Ectodermal cell (in vitro differentiated cells): ENCODE measurements around the gene UBA52.

Experiments used
- H3K27ac ChIP-seq: 2 replicates; pipeline ENCODE4 v1.7.0; 2013; ENCODE audit warnings: mild to moderate bottlenecking, low read depth, low read length; ENCODE audit not compliant: insufficient read depth, poor library complexity, severe bottlenecking
- H3K27me3 ChIP-seq: 2 replicates; pipeline ENCODE4 v1.7.0; 2013; ENCODE audit warnings: mild to moderate bottlenecking, low read length; ENCODE audit not compliant: insufficient read depth, control insufficient read depth, poor library complexity, severe bottlenecking
- H3K36me3 ChIP-seq: one replicate; pipeline ENCODE4 v1.7.0; 2013; ENCODE audit warnings: low read length; ENCODE audit not compliant: control insufficient read depth, insufficient read depth
- H3K4me1 ChIP-seq: one replicate; pipeline ENCODE4 v1.7.0; 2013; ENCODE audit warnings: low read length; ENCODE audit not compliant: control insufficient read depth, insufficient read depth
- H3K4me3 ChIP-seq: 2 replicates; pipeline ENCODE4 v1.7.0; 2013; ENCODE audit warnings: low read depth, low read length, control low read depth; ENCODE audit not compliant: insufficient read depth
- H3K9me3 ChIP-seq: 2 replicates; pipeline ENCODE4 v1.7.0; 2013; ENCODE audit warnings: mild to moderate bottlenecking, low read length, moderate library complexity; ENCODE audit not compliant: control insufficient read depth
- WGBS, 2 experiments: methylation state at CpG; one replicate each; pipeline ENCODE4 v1.1.7; 2013; ENCODE audit warnings: missing lambda C conversion rate in 2 of 2; 5-methylcytosine and 5-hydroxymethylcytosine counted together

Gene UBA52

GRCh38 chr19:18608102-18608804 lies 36.6 kb downstream of the UBA52 start:
- Histone ChIP-seq H3K4me3 (no peak overlapping the region), H3K27me3 (peaks cover 98% of the 10 kb centered on the region), H3K4me1 (peaks cover 35% of the 10 kb centered on the region), H3K9me3 (no peaks in the 10 kb centered on the region), H3K27ac (no peak overlapping the region), H3K36me3 (no peaks in the 10 kb centered on the region)
- 25 to 28% methylated on average over 5 of the region's 5 CpGs for WGBS, 2 experiments

GRCh38 chr19:18608805-18609716 lies 37.4 kb downstream of the UBA52 start:
- no peaks in the 10 kb centered on the region for H3K36me3 ChIP-seq
- no peaks in the 10 kb centered on the region for H3K9me3 ChIP-seq
- no peak overlapping the region for H3K4me3 ChIP-seq
- peaks cover 98% of the 10 kb centered on the region for H3K27me3 ChIP-seq
- peaks cover 40% of the 10 kb centered on the region for H3K4me1 ChIP-seq
- 24 to 27% methylated on average over 8 to 9 of the region's 9 CpGs for WGBS, 2 experiments
- H3K27ac ChIP-seq: no peak overlapping the region

- whole genome bisulfite sequencing, 2 experiments: 10 to 13% methylated on average over 2 of the region's 2 CpGs
- peaks cover 98% of the 10 kb centered on the region for H3K27me3 ChIP-seq
- H3K36me3 ChIP-seq: no peaks in the 10 kb centered on the region
- H3K27ac ChIP-seq: no peak overlapping the region
- no peaks in the 10 kb centered on the region for H3K9me3 ChIP-seq
- H3K4me1 ChIP-seq: peaks cover 34% of the 10 kb centered on the region
- H3K4me3 ChIP-seq: no peak overlapping the region
These were observed 38.0 kb downstream of the UBA52 start for GRCh38 chr19:18609717-18610051.

DNA sequence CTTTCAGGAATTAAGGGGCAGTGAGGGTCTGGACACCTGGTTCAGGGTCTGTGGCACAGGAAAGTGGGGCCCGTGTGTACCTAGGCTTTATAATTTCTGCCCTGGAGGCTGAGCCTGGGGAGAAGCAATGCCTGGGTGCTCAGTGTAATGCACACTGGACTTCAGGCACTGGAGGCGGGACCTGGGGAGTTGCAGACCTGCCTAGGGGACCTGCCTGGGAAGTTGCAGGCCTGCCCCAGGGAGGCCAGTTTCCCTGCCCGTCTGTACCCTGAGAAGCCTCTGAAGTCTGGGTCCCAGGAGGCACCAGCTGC lies 38.5 kb downstream of the UBA52 start:
- H3K4me3 ChIP-seq: no peak overlapping the region
- peaks cover 98% of the 10 kb centered on the region for H3K27me3 ChIP-seq
- no peaks in the 10 kb centered on the region for H3K9me3 ChIP-seq
- 24% methylated on average over 3 of the region's 3 CpGs for WGBS, 2 experiments
- H3K4me1 ChIP-seq: peaks cover 33% of the 10 kb centered on the region
- H3K27ac ChIP-seq: no peak overlapping the region
- no peaks in the 10 kb centered on the region for H3K36me3 ChIP-seq

GRCh38 chr19:18610556-18611326 lies 39.1 kb downstream of the UBA52 start:
- H3K36me3 ChIP-seq: no peaks in the 10 kb centered on the region
- no peak overlapping the region for H3K4me3 ChIP-seq
- peaks cover 33% of the 10 kb centered on the region for H3K4me1 ChIP-seq
- 1 to 2% methylated on average over 45 of the region's 45 CpGs for WGBS, 2 experiments
- no peaks in the 10 kb centered on the region for H3K9me3 ChIP-seq
- H3K27ac ChIP-seq: no peak overlapping the region
- peaks cover 98% of the 10 kb centered on the region for H3K27me3 ChIP-seq

- Histone ChIP-seq H3K9me3 (no peaks in the 10 kb centered on the region), H3K4me3 (no peak overlapping the region), H3K36me3 (no peaks in the 10 kb centered on the region), H3K27ac (no peak overlapping the region), H3K4me1 (peaks cover 33% of the 10 kb centered on the region), H3K27me3 (peaks cover 96% of the 10 kb centered on the region)
- 1% methylated on average over 62 of the region's 62 CpGs for WGBS, 2 experiments
These were observed 39.8 kb downstream of the UBA52 start for GRCh38 chr19:18611327-18612050.

DNA sequence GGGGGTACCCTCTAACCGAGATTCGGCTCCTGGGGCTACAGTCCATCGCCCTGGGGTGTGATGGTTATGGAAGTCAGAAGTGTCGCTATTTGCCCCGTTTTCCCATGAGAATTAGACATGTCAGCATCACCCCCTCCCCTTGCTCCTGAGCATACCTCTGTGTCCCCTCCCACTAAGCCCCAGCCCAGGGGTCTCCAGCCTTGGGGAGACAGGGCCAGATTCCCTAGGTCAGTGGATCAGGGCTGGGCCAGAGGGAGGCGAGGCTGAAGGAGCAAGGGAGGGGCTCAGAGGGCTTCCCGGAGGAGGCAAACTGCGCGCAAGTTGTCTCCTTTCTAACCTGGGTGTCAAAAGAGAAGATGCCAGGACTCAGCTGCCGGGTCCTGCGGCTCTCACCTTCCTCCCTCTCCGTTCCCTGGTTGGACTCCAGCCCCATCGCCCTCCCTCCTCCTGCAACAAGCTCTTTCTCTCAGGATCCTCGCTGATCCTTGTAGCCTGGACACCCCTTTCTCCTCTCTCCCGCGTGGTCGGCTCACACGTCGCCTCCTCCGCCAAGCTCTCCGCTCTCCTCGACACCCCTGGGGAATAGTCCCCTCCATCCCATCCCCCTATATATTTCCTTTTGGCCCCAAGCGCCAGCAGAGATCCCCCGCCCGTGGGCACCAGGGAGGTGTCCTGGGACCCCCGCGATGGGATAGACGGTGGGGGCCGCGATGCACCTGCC lies 40.6 kb downstream of the UBA52 start:
- H3K27ac ChIP-seq: no peak overlapping the region
- WGBS, 2 experiments: 2% methylated on average over 30 of the region's 30 CpGs
- H3K27me3 ChIP-seq: peaks cover 90% of the 10 kb centered on the region

DNA sequence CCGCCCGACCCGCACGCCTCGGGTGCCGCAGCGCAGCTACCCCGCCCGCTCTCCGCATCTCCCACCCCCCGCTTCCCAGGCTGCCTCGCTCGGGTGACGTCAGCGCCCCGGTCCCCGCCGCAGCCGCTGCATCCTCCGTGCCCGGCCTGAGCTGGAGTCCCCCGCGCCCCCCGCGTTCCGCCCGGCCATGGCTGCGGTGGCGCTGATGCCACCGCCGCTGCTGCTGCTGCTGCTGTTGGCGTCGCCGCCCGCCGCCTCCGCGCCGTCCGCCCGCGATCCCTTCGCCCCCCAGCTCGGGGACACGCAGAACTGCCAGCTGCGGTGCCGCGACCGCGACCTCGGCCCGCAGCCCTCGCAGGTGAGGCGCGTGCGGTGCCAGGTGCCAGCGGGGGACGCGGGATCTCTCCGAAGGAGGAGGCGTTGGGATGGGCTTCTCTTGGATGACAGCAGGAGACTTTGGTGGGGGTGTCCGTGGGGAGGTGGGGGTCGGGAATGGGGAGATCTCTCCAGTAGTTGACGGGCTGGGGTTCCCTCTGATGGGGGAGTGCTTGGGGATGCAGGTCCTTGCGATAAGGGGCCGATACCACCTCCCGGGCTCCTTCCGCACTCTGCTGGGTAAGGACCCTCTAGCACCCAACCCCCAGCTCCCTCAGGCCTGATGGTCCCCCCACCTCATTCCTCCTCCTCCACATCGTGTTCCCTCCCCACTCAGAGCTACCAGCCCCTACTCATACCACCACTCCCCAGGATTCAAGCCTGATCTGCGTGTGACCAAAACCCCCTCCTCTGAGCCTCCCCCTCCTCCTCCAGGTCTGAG lies 41.3 kb downstream of the UBA52 start, which contains the start of gene TMEM59L:
TSS of gene TMEM59L (plus strand) at position 99 of the 817 bp plus-strand sequence. CDS start at position 188, 89 bp downstream.
- H3K4me1 ChIP-seq: peaks cover 27% of the 10 kb centered on the region
- peak within 1 kb of the TSS; percentile 35 for H3K4me3 ChIP-seq
- H3K9me3 ChIP-seq: no peaks in the 10 kb centered on the region
- H3K27ac ChIP-seq: no peak within 1 kb of the TSS
- H3K36me3 ChIP-seq: no peaks in the 10 kb centered on the region
- H3K27me3 ChIP-seq: peaks cover 82% of the 10 kb centered on the region
- WGBS, 2 experiments: 1% methylated on average over 70 of the region's 70 CpGs

More for the DNA sequence above, 40.6 kb downstream of the UBA52 start:
- peak overlapping the region; percentile 35 for H3K4me3 ChIP-seq
- peaks cover 33% of the 10 kb centered on the region for H3K4me1 ChIP-seq
- no peaks in the 10 kb centered on the region for H3K9me3 ChIP-seq
- no peaks in the 10 kb centered on the region for H3K36me3 ChIP-seq
